ENCODE measurements around the gene RACGAP1. TPM values are rescaled to one million over a fixed set of nuclear protein-coding genes. Genes with fewer than 3 reads are reported as not detected.

Gene RACGAP1
- total RNA-seq, 4 donors from 2014 or later: 5.5 to 18.5 (median 15.0) TPM

GRCh38 chr12:49982246-49983087 lies 42.8 kb downstream of the RACGAP1 start:
- TF ChIP-seq CTCF (IDR thresholded peaks at IDR 0.05; ENCODE audit: low read depth): no peak

GRCh38 chr12:49980501-49981349 lies 44.6 kb downstream of the RACGAP1 start:
- TF ChIP-seq CTCF (IDR thresholded peaks at IDR 0.05; ENCODE audit: low read depth): no peak

- no peak for TF ChIP-seq CTCF (IDR thresholded peaks at IDR 0.05; ENCODE audit: low read depth)
Measured at GRCh38 chr12:49979791-49980190, 45.5 kb downstream of the RACGAP1 start.

- no peak for TF ChIP-seq CTCF (IDR thresholded peaks at IDR 0.05; ENCODE audit: low read depth)
Measured at GRCh38 chr12:49979016-49979586, 46.2 kb downstream of the RACGAP1 start.

- no peak for TF ChIP-seq CTCF (IDR thresholded peaks at IDR 0.05; ENCODE audit: low read depth)
Measured at GRCh38 chr12:49978125-49978524, 47.2 kb downstream of the RACGAP1 start.

- no peak for TF ChIP-seq CTCF (IDR thresholded peaks at IDR 0.05; ENCODE audit: low read depth)
Measured at GRCh38 chr12:49976557-49976956, 48.7 kb downstream of the RACGAP1 start.

GRCh38 chr12:49975318-49975761 lies 50.0 kb downstream of the RACGAP1 start:
- TF ChIP-seq CTCF (IDR thresholded peaks at IDR 0.05; ENCODE audit: low read depth): no peak
